ENCODE results near the gene EGFR.

EGFR gene

DNA sequence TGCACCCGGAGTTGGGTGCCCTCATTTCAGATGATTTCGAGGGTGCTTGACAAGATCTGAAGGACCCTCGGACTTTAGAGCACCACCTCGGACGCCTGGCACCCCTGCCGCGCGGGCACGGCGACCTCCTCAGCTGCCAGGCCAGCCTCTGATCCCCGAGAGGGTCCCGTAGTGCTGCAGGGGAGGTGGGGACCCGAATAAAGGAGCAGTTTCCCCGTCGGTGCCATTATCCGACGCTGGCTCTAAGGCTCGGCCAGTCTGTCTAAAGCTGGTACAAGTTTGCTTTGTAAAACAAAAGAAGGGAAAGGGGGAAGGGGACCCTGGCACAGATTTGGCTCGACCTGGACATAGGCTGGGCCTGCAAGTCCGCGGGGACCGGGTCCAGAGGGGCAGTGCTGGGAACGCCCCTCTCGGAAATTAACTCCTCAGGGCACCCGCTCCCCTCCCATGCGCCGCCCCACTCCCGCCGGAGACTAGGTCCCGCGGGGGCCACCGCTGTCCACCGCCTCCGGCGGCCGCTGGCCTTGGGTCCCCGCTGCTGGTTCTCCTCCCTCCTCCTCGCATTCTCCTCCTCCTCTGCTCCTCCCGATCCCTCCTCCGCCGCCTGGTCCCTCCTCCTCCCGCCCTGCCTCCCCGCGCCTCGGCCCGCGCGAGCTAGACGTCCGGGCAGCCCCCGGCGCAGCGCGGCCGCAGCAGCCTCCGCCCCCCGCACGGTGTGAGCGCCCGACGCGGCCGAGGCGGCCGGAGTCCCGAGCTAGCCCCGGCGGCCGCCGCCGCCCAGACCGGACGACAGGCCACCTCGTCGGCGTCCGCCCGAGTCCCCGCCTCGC is at the start of gene EGFR:
EGFR (plus strand) TSS at position 657 of the 830 bp plus-strand sequence. CDS start 261 bp downstream, outside the sequence.
- DNase-seq = no peak

- no peak for DNase-seq
Measured at GRCh38 chr7:54969208-54969967, 49.4 kb upstream of the EGFR start.

GRCh38 chr7:54972733-54973294 is 46.0 kb upstream of the EGFR start:
- no peak for DNase-seq

GRCh38 chr7:54978364-54979116 is 40.3 kb upstream of the EGFR start:
- no peak for DNase-seq

- no peak for DNase-seq
Measured at GRCh38 chr7:54980521-54980920, 38.3 kb upstream of the EGFR start.

DNA sequence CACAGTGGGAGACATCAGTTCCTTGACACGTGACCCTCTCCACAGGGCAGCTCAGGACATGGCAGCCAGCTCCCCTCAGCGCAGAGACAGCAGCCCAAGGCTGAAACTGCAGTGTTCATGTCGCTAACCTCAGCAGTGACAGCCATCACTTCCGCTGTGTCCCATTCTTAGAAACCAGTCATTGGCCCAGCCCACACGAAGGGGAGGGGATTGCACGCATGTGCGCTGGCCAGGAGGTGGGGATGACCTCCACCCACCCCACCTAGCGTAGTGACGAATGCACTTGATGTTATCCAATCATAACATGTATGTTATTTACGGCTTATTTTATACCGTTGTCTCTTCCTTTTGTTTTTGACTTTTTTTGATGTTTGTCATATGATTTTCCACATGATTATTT is 36.9 kb upstream of the EGFR start:
- no peak for DNase-seq

DNA sequence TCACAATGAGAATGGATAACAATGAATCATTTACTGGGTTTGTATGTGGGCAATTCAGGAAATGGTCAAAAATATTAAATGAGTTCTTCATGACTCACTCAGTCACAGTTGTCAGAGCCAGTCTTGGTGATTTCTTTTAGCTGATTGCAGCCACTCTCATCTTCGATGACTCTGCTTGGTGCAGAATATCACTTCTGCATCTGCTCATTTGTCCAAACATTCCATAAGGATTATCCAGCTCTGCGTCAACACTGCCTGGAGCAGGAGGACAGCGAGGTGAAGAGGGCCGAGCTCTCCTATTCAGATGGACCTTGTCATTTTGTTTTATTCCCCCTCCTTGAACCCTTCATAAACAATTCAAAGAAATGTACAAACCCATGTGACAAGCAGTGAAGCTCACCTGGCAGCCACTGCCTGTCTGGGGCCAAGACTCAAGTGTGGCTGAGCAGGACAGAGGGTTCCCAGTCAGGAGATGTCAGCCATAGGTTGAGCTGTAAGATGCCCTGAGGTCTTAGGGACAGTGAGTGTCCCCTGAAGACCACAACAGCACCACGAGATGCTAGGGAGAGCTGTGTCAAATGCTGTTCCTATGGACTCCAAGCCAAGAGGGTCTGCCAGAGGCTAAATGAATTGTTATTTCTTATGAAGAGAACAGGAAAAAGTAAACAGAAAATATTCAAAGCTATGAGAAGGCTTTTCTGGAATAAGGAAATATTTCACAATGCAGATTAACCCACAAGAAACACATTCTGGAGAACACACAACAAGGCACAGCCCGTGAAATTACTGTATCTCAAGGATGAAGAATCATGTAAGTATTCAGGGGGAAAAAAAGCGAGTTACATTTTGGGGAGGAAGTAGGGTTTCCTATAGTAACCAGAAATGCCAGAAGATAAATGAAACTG is 33.1 kb upstream of the EGFR start:
- DNase-seq = no peak

DNA sequence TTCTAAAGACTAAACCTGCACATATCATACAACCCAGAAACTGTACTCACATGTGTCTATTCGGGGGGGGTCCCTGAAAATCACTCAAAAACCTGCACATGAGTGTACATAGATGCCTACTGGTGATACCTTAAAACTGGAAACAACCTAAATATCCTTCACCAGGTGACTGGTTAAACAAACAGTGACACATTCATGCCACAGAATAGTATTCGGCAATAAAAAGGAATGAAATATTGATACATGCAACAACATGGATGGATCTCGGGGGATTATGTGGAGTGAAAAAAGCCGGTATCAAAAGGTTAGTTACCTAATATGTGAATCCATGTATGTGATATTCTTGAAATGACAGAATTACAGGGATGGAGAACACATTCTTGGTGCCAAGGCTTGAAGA is 32.1 kb upstream of the EGFR start:
- DNase-seq = no peak

- no peak for DNase-seq
Measured at GRCh38 chr7:54987772-54988171, 31.0 kb upstream of the EGFR start.

DNA sequence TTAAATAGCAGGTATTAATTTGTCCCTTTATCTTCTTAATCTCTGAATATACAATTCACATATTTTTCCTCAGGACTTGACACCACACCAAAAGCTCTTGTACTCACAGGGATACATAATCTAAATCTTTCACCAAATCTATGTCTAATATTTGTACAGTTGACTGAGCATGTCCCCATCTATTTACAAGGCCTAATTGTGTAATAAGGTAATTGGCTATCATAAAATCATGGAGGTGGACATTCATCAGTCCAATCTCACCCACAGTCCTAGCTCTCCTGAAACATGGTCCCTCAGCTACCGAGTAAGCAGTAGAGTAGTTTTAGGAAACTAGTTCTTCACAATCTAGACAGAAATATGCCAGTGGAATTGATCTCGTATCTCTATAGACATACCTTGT is 30.3 kb upstream of the EGFR start:
- DNase-seq = no peak

DNA sequence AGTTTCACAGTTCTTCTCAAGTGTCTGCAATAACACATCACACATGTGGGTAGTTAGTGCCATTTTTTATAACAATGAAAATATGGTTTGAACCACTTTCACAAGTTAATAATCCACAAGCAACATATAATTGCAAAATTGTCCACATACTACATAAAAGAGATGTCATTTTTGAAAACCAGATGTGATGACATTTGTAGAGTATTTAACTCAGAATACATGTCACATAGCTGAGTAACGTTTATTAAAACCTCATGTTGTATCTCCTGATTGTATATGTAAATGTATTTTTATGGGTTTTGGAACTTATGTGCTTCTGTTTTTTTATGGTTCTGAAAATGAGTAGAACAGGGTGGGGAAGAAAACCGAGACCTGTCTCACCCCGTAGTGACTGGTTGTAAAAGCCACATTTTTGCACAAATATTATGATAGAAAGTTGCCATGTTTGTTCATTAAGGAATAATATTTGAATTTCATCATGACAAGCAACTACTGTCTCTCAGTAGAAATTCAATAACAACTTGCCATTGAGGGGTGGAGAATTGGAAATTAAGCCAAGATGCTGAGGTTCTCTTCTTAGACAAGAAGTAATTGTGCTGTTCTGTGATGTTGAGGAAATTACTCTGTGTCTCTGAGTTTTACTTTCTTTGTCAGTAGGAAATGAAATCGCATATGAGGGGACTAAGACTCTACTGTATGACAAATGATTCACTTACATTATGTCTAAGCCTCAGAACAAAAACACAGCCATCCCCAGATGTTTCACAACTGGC is 29.2 kb upstream of the EGFR start:
- no peak for DNase-seq

DNA sequence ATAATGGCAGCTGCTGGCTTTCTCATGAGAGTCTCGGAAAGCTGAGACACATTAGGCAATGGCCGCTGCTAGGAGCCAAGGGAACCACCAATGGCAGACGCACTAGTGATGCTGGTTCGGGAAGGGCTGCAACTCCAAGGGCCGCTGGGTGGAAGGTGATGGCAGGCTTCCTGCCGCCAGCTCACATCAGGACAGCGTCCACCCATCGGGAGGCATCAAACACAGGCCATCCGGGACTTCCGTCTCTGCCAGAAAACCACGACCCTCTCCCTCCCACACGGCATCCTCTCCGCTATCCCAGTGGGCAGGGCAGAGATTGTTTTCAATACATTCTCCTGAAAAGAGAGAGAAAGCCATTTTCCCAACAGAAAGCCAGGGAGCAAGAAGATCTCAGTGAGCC is 27.5 kb upstream of the EGFR start:
- DNase-seq = no peak

- DNase-seq = no peak
Measured at GRCh38 chr7:54992871-54993475, 25.8 kb upstream of the EGFR start.

DNA sequence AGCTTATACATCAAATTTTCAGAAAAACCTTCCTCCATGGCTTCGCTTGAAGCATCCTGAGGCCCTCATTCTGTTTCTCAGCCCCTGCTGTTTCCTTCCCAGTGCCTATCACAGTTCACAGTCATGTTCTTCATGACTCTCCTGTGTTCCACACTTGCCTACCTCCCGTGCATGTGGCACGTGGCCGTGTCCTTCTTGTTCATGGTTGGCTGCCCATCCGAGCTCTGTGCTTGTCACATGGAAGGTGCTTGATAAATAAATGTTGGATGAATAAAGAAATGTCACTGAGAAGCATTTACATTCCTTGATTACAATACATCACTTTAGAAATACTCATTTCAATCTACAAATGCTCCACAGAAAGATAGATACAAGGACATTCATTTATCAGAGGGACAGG is 23.7 kb upstream of the EGFR start:
- DNase-seq = no peak

- no peak for DNase-seq
Measured at GRCh38 chr7:54995610-54996363, 23.0 kb upstream of the EGFR start.

DNA sequence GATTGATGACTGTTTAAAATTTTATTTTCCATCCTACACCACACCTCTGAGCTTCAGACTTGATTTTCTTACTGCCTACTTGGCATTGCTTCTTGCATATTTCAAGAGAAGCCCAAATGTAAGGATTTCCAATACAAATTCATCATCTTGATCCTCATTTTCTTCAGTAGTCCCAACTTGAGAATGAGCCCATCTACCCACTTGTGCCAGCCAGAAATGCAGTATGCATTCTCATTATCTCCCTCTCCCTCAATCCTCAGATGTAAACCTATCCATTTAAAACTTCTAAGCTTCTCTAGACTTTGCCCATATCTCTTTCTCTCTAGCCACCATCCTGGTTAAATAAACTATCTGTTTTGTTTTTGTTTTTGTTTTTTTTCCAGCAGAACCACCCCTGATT is 22.4 kb upstream of the EGFR start:
- DNase-seq = no peak

- DNase-seq = no peak
Measured at GRCh38 chr7:55004579-55004978, 14.2 kb upstream of the EGFR start.

GRCh38 chr7:55005241-55005851 is 13.5 kb upstream of the EGFR start:
- DNase-seq = no peak

DNA sequence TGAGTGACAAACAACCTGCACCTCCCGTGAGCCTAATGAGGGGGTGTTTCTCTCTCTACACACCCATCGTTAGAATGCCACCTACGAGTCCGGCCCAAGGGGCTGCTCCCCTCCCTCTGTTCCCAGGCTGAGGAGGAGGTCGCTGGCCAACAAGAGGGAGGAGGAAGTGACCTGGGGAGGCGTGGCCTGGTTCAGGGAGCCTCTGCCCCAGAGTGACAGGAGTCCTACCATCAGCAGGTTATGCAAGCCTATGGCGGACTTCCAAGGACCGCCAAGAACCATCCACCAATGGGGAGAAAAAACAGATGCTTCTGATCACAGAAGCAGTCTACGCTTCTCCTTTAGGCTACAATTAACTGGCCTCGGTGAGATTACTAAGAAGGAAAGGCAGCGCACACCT is 12.3 kb upstream of the EGFR start:
- no peak for DNase-seq

- no peak for DNase-seq
Measured at GRCh38 chr7:55013851-55014250, 5.0 kb upstream of the EGFR start.
